GM21825 (cell line): ENCODE data around the gene POLN.
"Not testable (repeated sequence)": the region's sequence is repeated elsewhere in the genome, so short reads cannot be mapped to it uniquely, and the experiment has no call there.

Experiments
- ATAC-seq: cut with Tn5 transposase; IDR thresholded peaks from one replicate; pipeline ENCODE4 v1.9.1; 2021; ENCODE audit warnings: mild to moderate bottlenecking, moderate library complexity; ENCODE audit not compliant: unreplicated experiment

Gene POLN

GRCh38 chr4:2045518-2045951, 196.4 kb downstream of the POLN start:
- no peak for ATAC-seq

GRCh38 chr4:2044542-2045517, 197.1 kb downstream of the POLN start:
- no peak for ATAC-seq

- ATAC-seq, result no peak
These were observed 197.8 kb downstream of the POLN start for GRCh38 chr4:2044119-2044485.

GRCh38 chr4:2043396-2044118, 198.4 kb downstream of the POLN start:
- no peak for ATAC-seq

GRCh38 chr4:2042947-2043395, 198.9 kb downstream of the POLN start:
- no peak for ATAC-seq

- ATAC-seq, result no peak
These were observed 199.5 kb downstream of the POLN start for GRCh38 chr4:2042204-2042946.

- no peak for ATAC-seq
These were observed 200.4 kb downstream of the POLN start for GRCh38 chr4:2041239-2042130.

GRCh38 chr4:2040391-2041238, 201.3 kb downstream of the POLN start:
- ATAC-seq, result no peak

GRCh38 chr4:2036866-2037265, 205.1 kb downstream of the POLN start:
- no peak for ATAC-seq

- no peak for ATAC-seq
These were observed 205.6 kb downstream of the POLN start for GRCh38 chr4:2036327-2036726.

- ATAC-seq, result not testable (repeated sequence)
These were observed 210.8 kb downstream of the POLN start for GRCh38 chr4:2031161-2031560.

- ATAC-seq, result not testable (repeated sequence)
These were observed 214.8 kb downstream of the POLN start for GRCh38 chr4:2027120-2027519.

GRCh38 chr4:2025817-2026216, 216.1 kb downstream of the POLN start:
- no peak for ATAC-seq

GRCh38 chr4:2024683-2025082, 217.2 kb downstream of the POLN start:
- ATAC-seq, result no peak
